Mesodermal cell (in vitro differentiated cells): ENCODE measurements around the gene EIF5.

Source experiments
- H3K27ac ChIP-seq: 2 replicates; pipeline ENCODE4 v1.7.0; 2013; ENCODE audit warnings: mild to moderate bottlenecking, low read depth, low read length, moderate library complexity; ENCODE audit not compliant: severe bottlenecking
- H3K36me3 ChIP-seq: 2 replicates; pipeline ENCODE4 v1.7.1; 2013; ENCODE audit warnings: mild to moderate bottlenecking, low read length, moderate library complexity; ENCODE audit not compliant: control insufficient read depth, insufficient read depth
- H3K4me1 ChIP-seq: one replicate; pipeline ENCODE4 v1.7.1; 2013; ENCODE audit warnings: mild to moderate bottlenecking, low read length; ENCODE audit not compliant: insufficient read depth, control insufficient read depth, poor library complexity, severe bottlenecking
- H3K4me3 ChIP-seq: 2 replicates; pipeline ENCODE4 v1.7.0; 2013; ENCODE audit warnings: low read length, control low read depth, mild to moderate bottlenecking; ENCODE audit not compliant: insufficient read depth, poor library complexity, severe bottlenecking; ENCODE audit errors: extremely low read depth
- H3K9me3 ChIP-seq: 2 replicates; pipeline ENCODE4 v1.7.1; 2013; ENCODE audit warnings: mild to moderate bottlenecking, low read length, moderate library complexity; ENCODE audit not compliant: control insufficient read depth
- WGBS, 2 experiments: methylation state at CpG; one replicate each; pipeline ENCODE4 v1.1.5; 2013; ENCODE audit warnings: missing lambda C conversion rate in 2 of 2; ENCODE audit not compliant: insufficient coverage in 2 of 2; 5-methylcytosine and 5-hydroxymethylcytosine counted together

The EIF5 gene

DNA sequence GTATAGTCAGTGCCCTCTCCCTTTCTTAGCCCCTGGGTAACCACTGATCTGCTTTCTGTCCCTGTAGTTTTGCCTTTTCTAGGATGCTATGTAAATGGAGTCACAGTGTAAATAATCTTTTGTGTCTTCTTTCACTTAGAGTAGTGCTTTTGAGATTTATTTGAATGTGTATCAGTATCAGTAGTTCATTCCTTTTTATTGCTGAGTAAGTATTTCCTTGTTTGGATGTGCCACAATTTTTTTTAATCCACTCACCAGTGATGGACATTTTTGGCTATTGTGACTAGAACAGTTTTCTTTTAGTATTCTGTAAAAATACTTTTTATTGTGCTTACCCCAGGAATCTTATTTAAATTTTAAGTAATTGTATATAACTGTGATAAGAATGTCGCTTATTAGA, 54.6 kb downstream of the EIF5 start:
- H3K36me3 ChIP-seq: peaks cover 7% of the 10 kb centered on the region
- no peak overlapping the region for H3K4me3 ChIP-seq
- no peak overlapping the region for H3K27ac ChIP-seq
- WGBS, 2 experiments: 100% methylated on average over 1 of the region's 1 CpG; no CpG with 5 or more reads in 1 of the 2 experiments
- H3K9me3 ChIP-seq: no peaks in the 10 kb centered on the region
- no peaks in the 10 kb centered on the region for H3K4me1 ChIP-seq

DNA sequence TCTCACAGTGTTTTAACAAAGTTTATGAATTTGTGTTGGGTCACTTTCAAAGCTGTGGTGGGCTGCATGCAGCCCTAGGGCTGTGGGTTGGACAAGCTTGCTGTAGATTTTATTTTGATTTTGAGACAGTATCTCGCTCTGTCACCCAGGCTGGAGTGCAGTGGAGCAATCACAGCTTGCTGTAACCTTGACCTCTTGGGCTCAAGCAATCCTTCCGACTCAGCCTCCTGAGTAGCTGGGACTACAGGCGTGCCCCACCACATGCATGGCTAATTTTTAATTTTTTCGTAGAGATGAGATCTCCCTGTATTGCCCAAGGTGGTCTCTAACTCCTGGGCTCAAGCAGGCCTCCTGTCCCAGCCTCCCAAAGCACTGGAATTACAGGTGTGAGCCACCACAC, 56.6 kb downstream of the EIF5 start:
- Histone ChIP-seq H3K9me3 (no peaks in the 10 kb centered on the region), H3K4me1 (no peaks in the 10 kb centered on the region), H3K4me3 (no peak overlapping the region), H3K27ac (no peak overlapping the region), H3K36me3 (peaks cover 7% of the 10 kb centered on the region)
- 90 to 92% methylated on average over 2 to 3 of the region's 4 CpGs for WGBS, 2 experiments

DNA sequence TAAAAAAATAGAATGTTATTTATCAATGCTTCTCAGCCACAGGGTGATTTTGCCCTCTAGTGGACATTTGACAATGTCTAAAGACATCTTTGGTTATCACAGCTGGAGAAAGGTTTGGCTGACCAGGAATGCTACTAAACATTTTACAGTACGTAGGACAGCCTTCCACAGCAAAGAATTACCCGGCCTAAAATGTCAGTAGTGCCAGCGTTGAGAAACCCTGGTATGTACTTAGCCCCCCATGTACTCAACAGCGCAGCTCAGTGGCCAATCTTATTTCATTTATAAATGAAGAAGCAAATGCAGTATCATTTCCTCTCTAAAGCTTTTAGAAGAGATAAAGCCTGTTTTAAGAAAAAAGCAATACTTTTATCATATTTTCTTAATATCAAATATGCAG, 57.0 kb downstream of the EIF5 start:
- Histone ChIP-seq H3K27ac (no peak overlapping the region), H3K4me1 (peaks cover 3% of the 10 kb centered on the region), H3K9me3 (no peaks in the 10 kb centered on the region), H3K4me3 (no peak overlapping the region), H3K36me3 (peaks cover 7% of the 10 kb centered on the region)
- 83% methylated on average over 2 of the region's 4 CpGs; no CpG with 5 or more reads in 1 of the 2 experiments for WGBS, 2 experiments

DNA sequence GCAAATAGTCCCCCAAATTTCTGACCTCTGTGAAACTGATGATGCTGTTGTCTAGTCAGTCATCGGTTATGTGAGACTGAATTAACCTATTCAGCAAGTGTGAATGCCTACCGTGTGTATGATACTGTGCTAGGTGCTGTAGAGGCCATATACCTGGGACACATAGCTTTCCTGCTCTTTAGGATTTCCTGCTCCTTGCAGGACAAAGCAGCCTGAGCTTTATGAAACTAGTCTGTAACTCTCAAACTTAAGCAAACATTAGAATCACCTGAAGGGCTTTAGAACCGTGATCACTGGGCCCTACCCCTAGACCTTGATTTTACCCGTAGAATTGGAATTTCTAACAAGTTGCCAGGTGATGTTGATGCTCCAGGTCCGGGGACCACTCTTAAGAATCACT, 58.1 kb downstream of the EIF5 start:
- Histone ChIP-seq H3K36me3 (peaks cover 7% of the 10 kb centered on the region), H3K4me3 (no peak overlapping the region), H3K9me3 (no peaks in the 10 kb centered on the region), H3K27ac (no peak overlapping the region), H3K4me1 (peaks cover 3% of the 10 kb centered on the region)
- WGBS, 2 experiments: 93 to 96% methylated on average over 3 to 4 of the region's 5 CpGs

DNA sequence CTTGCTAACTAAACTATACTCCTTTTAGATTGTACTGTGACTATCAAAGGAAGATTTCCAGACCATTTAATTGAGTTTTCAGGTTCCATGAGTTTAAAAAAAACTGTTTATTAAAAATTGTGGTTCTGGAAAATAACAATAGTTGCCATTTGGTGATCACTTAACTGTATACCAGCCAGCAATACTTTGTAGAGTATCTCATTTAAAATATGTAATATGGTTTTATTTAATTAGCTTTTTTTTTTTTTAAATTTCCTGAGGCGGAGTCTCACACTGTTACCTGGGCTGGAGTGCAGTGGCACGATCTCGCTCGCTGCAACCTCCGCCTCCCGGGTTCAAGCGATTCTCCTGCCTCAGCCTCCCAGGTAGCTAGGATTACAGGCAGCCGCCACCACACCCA, 58.5 kb downstream of the EIF5 start:
- Histone ChIP-seq H3K36me3 (peaks cover 7% of the 10 kb centered on the region), H3K4me3 (no peak overlapping the region)
- 89 to 94% methylated on average over 7 of the region's 8 CpGs for WGBS, 2 experiments

DNA sequence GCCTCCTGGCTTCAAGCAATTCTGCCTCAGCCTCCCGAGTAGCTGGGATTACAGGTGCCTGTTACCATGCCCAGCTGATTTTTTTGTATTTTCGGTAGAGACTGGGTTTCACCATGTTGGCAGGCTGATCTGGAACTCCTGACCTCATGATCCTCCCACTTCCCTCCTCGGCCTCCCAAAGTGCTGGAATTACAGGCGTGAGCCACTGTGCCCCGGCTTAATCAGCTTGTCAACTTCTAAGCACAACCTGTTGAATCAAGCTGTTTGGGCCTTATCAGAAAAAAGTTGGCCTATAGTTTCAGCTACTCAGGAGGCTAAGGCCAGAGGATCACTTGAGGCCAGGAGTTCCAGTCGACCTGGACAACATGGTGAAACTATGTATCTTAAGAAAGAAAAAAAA, 59.0 kb downstream of the EIF5 start:
- Histone ChIP-seq H3K27ac (no peak overlapping the region), H3K36me3 (peaks cover 7% of the 10 kb centered on the region), H3K9me3 (no peaks in the 10 kb centered on the region), H3K4me1 (peaks cover 9% of the 10 kb centered on the region), H3K4me3 (no peak overlapping the region)
- WGBS, 2 experiments: 83 to 90% methylated on average over 5 to 6 of the region's 6 CpGs

More for the DNA sequence above, 58.5 kb downstream of the EIF5 start:
- H3K9me3 ChIP-seq: no peaks in the 10 kb centered on the region
- no peak overlapping the region for H3K27ac ChIP-seq
- H3K4me1 ChIP-seq: peaks cover 4% of the 10 kb centered on the region

DNA sequence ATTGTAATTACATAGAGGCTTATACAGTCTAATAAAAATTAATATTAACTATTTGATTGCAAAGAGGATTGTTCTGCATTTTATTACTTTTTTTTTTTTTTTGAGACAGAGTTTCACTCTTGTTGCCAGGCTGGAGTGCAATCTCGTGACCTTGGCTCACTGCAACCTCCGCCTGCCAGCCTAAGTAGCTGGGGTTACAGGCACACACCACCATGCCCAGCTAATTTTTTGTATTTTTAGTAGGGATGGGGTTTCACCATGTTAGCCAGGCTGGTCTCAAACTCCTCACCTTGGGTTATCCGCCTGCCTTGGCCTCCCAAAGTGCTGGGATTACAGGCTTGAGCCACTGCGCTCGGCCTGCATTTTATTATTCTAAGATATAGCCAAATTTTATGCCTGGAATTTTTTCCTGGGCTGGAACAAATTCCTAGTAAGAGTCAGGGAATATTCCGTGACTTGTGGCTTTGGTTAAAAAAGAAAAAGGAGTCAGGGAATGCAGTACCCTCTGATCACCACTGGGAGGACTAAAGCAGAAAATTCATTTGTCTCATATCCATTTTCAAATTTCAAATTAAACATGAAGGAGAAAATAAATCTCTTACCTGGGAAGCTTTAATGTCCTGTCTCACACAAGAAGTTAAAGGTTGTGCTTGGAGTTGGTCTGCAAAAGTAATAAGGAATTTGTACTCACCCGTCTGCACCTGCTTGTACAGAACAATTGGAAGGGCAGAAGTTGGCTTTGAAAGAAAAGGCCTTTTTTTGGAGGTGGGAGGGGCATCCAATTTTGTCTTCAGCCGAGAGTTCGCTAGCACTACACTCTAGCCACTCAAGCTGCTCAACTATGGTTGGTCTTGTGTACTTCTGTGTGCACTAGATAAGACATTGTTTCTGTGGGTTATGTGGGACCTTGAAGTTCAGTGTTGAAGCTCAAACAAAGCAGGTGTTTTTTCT, 59.9 kb downstream of the EIF5 start:
- no peaks in the 10 kb centered on the region for H3K36me3 ChIP-seq
- no peak overlapping the region for H3K4me3 ChIP-seq
- 71 to 81% methylated on average over 3 to 6 of the region's 9 CpGs for WGBS, 2 experiments
- H3K9me3 ChIP-seq: no peaks in the 10 kb centered on the region
- no peak overlapping the region for H3K27ac ChIP-seq
- H3K4me1 ChIP-seq: peaks cover 15% of the 10 kb centered on the region
